Measurements from ENCODE around the gene MYOZ2.
"Not testable (repeated sequence)": the region's sequence is repeated elsewhere in the genome, so short reads cannot be mapped to it uniquely, and the experiment has no call there.

MYOZ2 gene

GRCh38 chr4:119170195-119170594 is 34.6 kb downstream of the MYOZ2 start:
- Histone ChIP-seq H3K4me2 (ENCODE audit: low read depth, low read length, poor library complexity, severe bottlenecking) (no peak overlapping the region), H2AFZ (ENCODE audit: low read depth, low read length, severe bottlenecking) (no peak overlapping the region), H3K27ac (ENCODE audit: low read depth, low read length) (no peak overlapping the region), H3K9ac (ENCODE audit: low read length) (no peak overlapping the region), H3K4me3 (ENCODE audit: insufficient read depth, low read length, poor library complexity, severe bottlenecking) (no peak overlapping the region), H3K9me2 (replicated peaks; ENCODE audit: insufficient read depth, low read length) (no peaks in the 10 kb centered on the region), H3K27me3 (ENCODE audit: low read length) (no peaks in the 10 kb centered on the region), H3K36me3 (ENCODE audit: low read length) (no peaks in the 10 kb centered on the region), H3K79me2 (ENCODE audit: insufficient read depth, low read length) (no peaks in the 10 kb centered on the region), H3K9me3 (ENCODE audit: insufficient read depth, low read length) (no peaks in the 10 kb centered on the region), H3F3A (ENCODE audit: insufficient read depth) (no peaks in the 10 kb centered on the region), H4K20me1 (ENCODE audit: low read depth, low read length) (no peaks in the 10 kb centered on the region)
- TF ChIP-seq EZH2phosphoT487 (conservative IDR thresholded peaks at IDR 0.05; ENCODE audit: low read length) (no peak), CTCF (IDR thresholded peaks at IDR 0.05; ENCODE audit: insufficient read depth, low read length, poor library complexity, severe bottlenecking) (no peak)

GRCh38 chr4:119172223-119172622 is 36.6 kb downstream of the MYOZ2 start:
- Histone ChIP-seq H3K79me2 (ENCODE audit: insufficient read depth, low read length) (no peaks in the 10 kb centered on the region), H3K9ac (ENCODE audit: low read length) (no peak overlapping the region), H3K9me3 (ENCODE audit: insufficient read depth, low read length) (no peaks in the 10 kb centered on the region), H3K27me3 (ENCODE audit: low read length) (no peaks in the 10 kb centered on the region), H3K36me3 (ENCODE audit: low read length) (no peaks in the 10 kb centered on the region), H3K4me2 (ENCODE audit: low read depth, low read length, poor library complexity, severe bottlenecking) (no peak overlapping the region), H2AFZ (ENCODE audit: low read depth, low read length, severe bottlenecking) (no peak overlapping the region), H4K20me1 (ENCODE audit: low read depth, low read length) (no peaks in the 10 kb centered on the region), H3F3A (ENCODE audit: insufficient read depth) (no peaks in the 10 kb centered on the region), H3K4me3 (ENCODE audit: insufficient read depth, low read length, poor library complexity, severe bottlenecking) (no peak overlapping the region), H3K9me2 (replicated peaks; ENCODE audit: insufficient read depth, low read length) (no peaks in the 10 kb centered on the region), H3K27ac (ENCODE audit: low read depth, low read length) (no peak overlapping the region)
- TF ChIP-seq EZH2phosphoT487 (conservative IDR thresholded peaks at IDR 0.05; ENCODE audit: low read length), result no peak
- TF ChIP-seq CTCF (IDR thresholded peaks at IDR 0.05; ENCODE audit: insufficient read depth, low read length, poor library complexity, severe bottlenecking), result no peak

GRCh38 chr4:119173729-119174361 is 38.2 kb downstream of the MYOZ2 start:
- not testable (repeated sequence) for H3K9ac ChIP-seq (ENCODE audit: low read length); H2AFZ ChIP-seq (ENCODE audit: low read depth, low read length, severe bottlenecking); H3F3A ChIP-seq (ENCODE audit: insufficient read depth); H3K79me2 ChIP-seq (ENCODE audit: insufficient read depth, low read length); H3K4me3 ChIP-seq (ENCODE audit: insufficient read depth, low read length, poor library complexity, severe bottlenecking); H3K36me3 ChIP-seq (ENCODE audit: low read length); H3K4me2 ChIP-seq (ENCODE audit: low read depth, low read length, poor library complexity, severe bottlenecking); H4K20me1 ChIP-seq (ENCODE audit: low read depth, low read length); H3K27ac ChIP-seq (ENCODE audit: low read depth, low read length); H3K27me3 ChIP-seq (ENCODE audit: low read length); H3K9me3 ChIP-seq (ENCODE audit: insufficient read depth, low read length); H3K9me2 ChIP-seq (replicated peaks; ENCODE audit: insufficient read depth, low read length)

GRCh38 chr4:119179011-119179410 is 43.4 kb downstream of the MYOZ2 start:
- H3K9ac ChIP-seq (ENCODE audit: low read length), result no peak overlapping the region
- no peaks in the 10 kb centered on the region for H3K9me2 ChIP-seq (replicated peaks; ENCODE audit: insufficient read depth, low read length)
- H3K27me3 ChIP-seq (ENCODE audit: low read length), result no peaks in the 10 kb centered on the region
- no peaks in the 10 kb centered on the region for H3K9me3 ChIP-seq (ENCODE audit: insufficient read depth, low read length)
- no peaks in the 10 kb centered on the region for H3F3A ChIP-seq (ENCODE audit: insufficient read depth)
- H3K36me3 ChIP-seq (ENCODE audit: low read length), result no peaks in the 10 kb centered on the region
- no peak overlapping the region for H3K4me2 ChIP-seq (ENCODE audit: low read depth, low read length, poor library complexity, severe bottlenecking)
- no peaks in the 10 kb centered on the region for H4K20me1 ChIP-seq (ENCODE audit: low read depth, low read length)
- no peaks in the 10 kb centered on the region for H3K79me2 ChIP-seq (ENCODE audit: insufficient read depth, low read length)
- TF ChIP-seq CTCF (IDR thresholded peaks at IDR 0.05; ENCODE audit: insufficient read depth, low read length, poor library complexity, severe bottlenecking), result no peak
- no peak for TF ChIP-seq EZH2phosphoT487 (conservative IDR thresholded peaks at IDR 0.05; ENCODE audit: low read length)
- no peak overlapping the region for H3K4me3 ChIP-seq (ENCODE audit: insufficient read depth, low read length, poor library complexity, severe bottlenecking)
- no peak overlapping the region for H3K27ac ChIP-seq (ENCODE audit: low read depth, low read length)
- H2AFZ ChIP-seq (ENCODE audit: low read depth, low read length, severe bottlenecking), result no peak overlapping the region

Measured in SU-DHL-6 (cell line).